HUES6 (cell line): Measurements from ENCODE around the gene SEMA4D.

Experiments
- H3K27ac ChIP-seq: 2 replicates; pipeline ENCODE4 v1.7.0; 2013; ENCODE audit warnings: low read depth, mild to moderate bottlenecking, low read length, inconsistent platforms
- H3K27me3 ChIP-seq: 2 replicates; pipeline ENCODE4 v1.6.1; 2013; ENCODE audit warnings: low read length; ENCODE audit not compliant: control insufficient read depth, insufficient read depth
- H3K36me3 ChIP-seq: 2 replicates; pipeline ENCODE4 v1.6.1; 2013; ENCODE audit warnings: low read length; ENCODE audit not compliant: control insufficient read depth, insufficient read depth
- H3K4me1 ChIP-seq: 2 replicates; pipeline ENCODE4 v1.6.1; 2013; ENCODE audit warnings: low read length; ENCODE audit not compliant: control insufficient read depth, insufficient read depth
- H3K4me3 ChIP-seq: 2 replicates; pipeline ENCODE4 v1.5.1; 2013; ENCODE audit warnings: low read depth, low read length
- H3K9ac ChIP-seq: one replicate; pipeline ENCODE4 v1.6.1; 2013; ENCODE audit warnings: mild to moderate bottlenecking, low read length
- H3K9me3 ChIP-seq: 2 replicates; pipeline ENCODE4 v1.6.1; 2013; ENCODE audit warnings: low read depth, low read length; ENCODE audit not compliant: control insufficient read depth, insufficient read depth

Gene SEMA4D

GRCh38 chr9:89461265-89461664, 36.6 kb downstream of the SEMA4D start:
- Histone ChIP-seq H3K4me1 (peaks cover 40% of the 10 kb centered on the region), H3K36me3 (peaks cover 3% of the 10 kb centered on the region; the same call in 1 of the 2 replicates), H3K4me3 (no peak overlapping the region), H3K27ac (no peak overlapping the region), H3K9ac (no peak overlapping the region), H3K27me3 (no peaks in the 10 kb centered on the region), H3K9me3 (no peaks in the 10 kb centered on the region)

- Histone ChIP-seq H3K9me3 (no peaks in the 10 kb centered on the region), H3K4me1 (peaks cover 34% of the 10 kb centered on the region), H3K9ac (no peak overlapping the region), H3K4me3 (no peak overlapping the region), H3K36me3 (peaks cover 7% of the 10 kb centered on the region; the same call in 1 of the 2 replicates), H3K27ac (no peak overlapping the region), H3K27me3 (no peaks in the 10 kb centered on the region)
These were observed 37.4 kb downstream of the SEMA4D start for GRCh38 chr9:89460551-89460950.

- no peak overlapping the region for H3K4me3 ChIP-seq
- H3K27me3 ChIP-seq: no peaks in the 10 kb centered on the region
- no peak overlapping the region for H3K27ac ChIP-seq
- peaks cover 28% of the 10 kb centered on the region for H3K4me1 ChIP-seq
- peaks cover 21% of the 10 kb centered on the region; the same call in 1 of the 2 replicates for H3K36me3 ChIP-seq
- H3K9me3 ChIP-seq: no peaks in the 10 kb centered on the region
- no peak overlapping the region for H3K9ac ChIP-seq
These were observed 39.0 kb downstream of the SEMA4D start for GRCh38 chr9:89458768-89459496.

- Histone ChIP-seq H3K36me3 (peaks cover 25% of the 10 kb centered on the region; the same call in 1 of the 2 replicates), H3K4me3 (no peak overlapping the region), H3K9me3 (no peaks in the 10 kb centered on the region), H3K4me1 (peaks cover 28% of the 10 kb centered on the region), H3K27ac (no peak overlapping the region), H3K27me3 (no peaks in the 10 kb centered on the region), H3K9ac (no peak overlapping the region)
These were observed 40.5 kb downstream of the SEMA4D start for GRCh38 chr9:89457376-89457855.

- no peak overlapping the region for H3K9ac ChIP-seq
- peaks cover 25% of the 10 kb centered on the region; the same call in 1 of the 2 replicates for H3K36me3 ChIP-seq
- no peak overlapping the region for H3K4me3 ChIP-seq
- H3K4me1 ChIP-seq: peaks cover 17% of the 10 kb centered on the region
- H3K27me3 ChIP-seq: no peaks in the 10 kb centered on the region
- H3K9me3 ChIP-seq: no peaks in the 10 kb centered on the region
- H3K27ac ChIP-seq: no peak overlapping the region
These were observed 42.5 kb downstream of the SEMA4D start for GRCh38 chr9:89455356-89455824.

- no peak overlapping the region for H3K9ac ChIP-seq
- H3K4me3 ChIP-seq: no peak overlapping the region
- H3K27ac ChIP-seq: no peak overlapping the region
- H3K36me3 ChIP-seq: peaks cover 25% of the 10 kb centered on the region; the same call in 1 of the 2 replicates
- H3K27me3 ChIP-seq: no peaks in the 10 kb centered on the region
- peaks cover 11% of the 10 kb centered on the region; the same call in 1 of the 2 replicates for H3K4me1 ChIP-seq
- no peaks in the 10 kb centered on the region for H3K9me3 ChIP-seq
These were observed 43.2 kb downstream of the SEMA4D start for GRCh38 chr9:89454498-89455355.

GRCh38 chr9:89453452-89453851, 44.5 kb downstream of the SEMA4D start:
- Histone ChIP-seq H3K27ac (no peak overlapping the region), H3K9me3 (no peaks in the 10 kb centered on the region), H3K9ac (no peak overlapping the region), H3K36me3 (peaks cover 28% of the 10 kb centered on the region; the same call in 1 of the 2 replicates), H3K27me3 (no peaks in the 10 kb centered on the region), H3K4me3 (no peak overlapping the region), H3K4me1 (no peaks in the 10 kb centered on the region)

- H3K27me3 ChIP-seq: no peaks in the 10 kb centered on the region
- H3K27ac ChIP-seq: no peak overlapping the region
- H3K9me3 ChIP-seq: no peaks in the 10 kb centered on the region
- no peak overlapping the region for H3K9ac ChIP-seq
- no peak overlapping the region for H3K4me3 ChIP-seq
- no peaks in the 10 kb centered on the region for H3K4me1 ChIP-seq
- H3K36me3 ChIP-seq: peaks cover 25% of the 10 kb centered on the region; the same call in 1 of the 2 replicates
These were observed 45.4 kb downstream of the SEMA4D start for GRCh38 chr9:89452561-89452960.

GRCh38 chr9:89450213-89450612, 47.7 kb downstream of the SEMA4D start:
- no peaks in the 10 kb centered on the region for H3K9me3 ChIP-seq
- H3K36me3 ChIP-seq: peaks cover 18% of the 10 kb centered on the region; the same call in 1 of the 2 replicates
- H3K4me3 ChIP-seq: no peak overlapping the region
- H3K27ac ChIP-seq: no peak overlapping the region
- H3K4me1 ChIP-seq: no peaks in the 10 kb centered on the region
- no peak overlapping the region for H3K9ac ChIP-seq
- H3K27me3 ChIP-seq: no peaks in the 10 kb centered on the region

- Histone ChIP-seq H3K27me3 (no peaks in the 10 kb centered on the region), H3K36me3 (peaks cover 15% of the 10 kb centered on the region; the same call in 1 of the 2 replicates), H3K4me1 (no peaks in the 10 kb centered on the region), H3K9me3 (no peaks in the 10 kb centered on the region), H3K4me3 (no peak overlapping the region), H3K27ac (no peak overlapping the region), H3K9ac (no peak overlapping the region)
These were observed 48.6 kb downstream of the SEMA4D start for GRCh38 chr9:89449261-89449671.
